Measurements from ENCODE around the gene HOXA10.
A peak's percentile ranks its signal among the peaks of the same experiment; 100 is the strongest.

HOXA10 gene

GRCh38 chr7:27162561-27163287 is 11.4 kb downstream of the HOXA10 start:
- Mint-ChIP-seq H3K4me1 (ENCODE audit: low read depth) (peaks cover 33% of the 10 kb centered on the region), H3K9me3 (ENCODE audit: low read depth) (no peaks in the 10 kb centered on the region), H3K4me3 (no peak overlapping the region), H3K27ac (no peak overlapping the region), H3K36me3 (no peaks in the 10 kb centered on the region), H3K27me3 (peaks cover 50% of the 10 kb centered on the region)

DNA sequence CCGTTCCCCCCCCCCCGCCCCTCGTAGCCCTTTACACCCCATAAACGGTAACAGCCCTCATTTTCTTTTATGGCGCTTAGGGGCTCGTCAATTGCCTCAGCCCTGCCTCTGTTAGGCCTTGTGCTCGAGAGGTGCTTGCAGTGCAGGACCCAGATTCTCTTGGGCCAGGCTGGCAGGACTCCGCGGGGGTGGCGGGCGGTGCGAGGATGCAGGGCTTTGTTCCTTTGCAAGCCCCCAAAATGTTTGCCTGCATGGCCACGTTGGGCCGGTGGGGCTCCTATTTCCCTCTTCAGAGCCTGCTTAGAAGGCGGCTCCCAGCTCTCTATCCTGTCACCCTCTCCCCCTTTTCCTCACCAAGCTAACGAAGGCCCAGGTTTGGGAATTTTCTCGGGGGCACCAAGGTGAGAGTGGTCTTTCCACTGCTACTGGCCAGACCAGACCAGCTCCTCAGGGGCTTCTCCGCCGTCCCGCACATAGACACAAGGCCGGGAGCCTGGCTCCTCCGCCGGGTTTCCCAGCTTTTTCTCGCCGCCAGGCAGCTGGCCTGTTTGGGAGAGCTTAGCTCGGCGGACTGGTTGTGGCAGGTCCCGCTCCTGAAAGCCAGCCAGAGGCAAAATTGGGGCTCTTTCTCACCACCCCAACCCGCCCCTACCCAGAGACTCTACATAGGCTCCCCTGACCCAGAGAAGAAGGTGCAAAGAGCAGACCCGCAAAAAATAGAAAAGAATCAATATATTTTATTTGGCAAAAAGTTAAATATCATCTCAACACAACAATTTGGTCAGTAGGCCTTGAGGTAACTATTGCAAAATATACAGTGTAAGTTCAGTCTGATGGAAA is 12.2 kb downstream of the HOXA10 start:
- Mint-ChIP-seq H3K9me3 (ENCODE audit: low read depth) (no peaks in the 10 kb centered on the region), H3K27me3 (peaks cover 49% of the 10 kb centered on the region), H3K4me3 (no peak overlapping the region), H3K4me1 (ENCODE audit: low read depth) (peaks cover 35% of the 10 kb centered on the region), H3K36me3 (no peaks in the 10 kb centered on the region), H3K27ac (no peak overlapping the region)

GRCh38 chr7:27161214-27161720 is 12.9 kb downstream of the HOXA10 start:
- Mint-ChIP-seq H3K4me3 (peak overlapping the region; percentile 73), H3K27me3 (peaks cover 49% of the 10 kb centered on the region), H3K27ac (no peak overlapping the region), H3K36me3 (no peaks in the 10 kb centered on the region), H3K9me3 (ENCODE audit: low read depth) (no peaks in the 10 kb centered on the region), H3K4me1 (ENCODE audit: low read depth) (peaks cover 37% of the 10 kb centered on the region)

DNA sequence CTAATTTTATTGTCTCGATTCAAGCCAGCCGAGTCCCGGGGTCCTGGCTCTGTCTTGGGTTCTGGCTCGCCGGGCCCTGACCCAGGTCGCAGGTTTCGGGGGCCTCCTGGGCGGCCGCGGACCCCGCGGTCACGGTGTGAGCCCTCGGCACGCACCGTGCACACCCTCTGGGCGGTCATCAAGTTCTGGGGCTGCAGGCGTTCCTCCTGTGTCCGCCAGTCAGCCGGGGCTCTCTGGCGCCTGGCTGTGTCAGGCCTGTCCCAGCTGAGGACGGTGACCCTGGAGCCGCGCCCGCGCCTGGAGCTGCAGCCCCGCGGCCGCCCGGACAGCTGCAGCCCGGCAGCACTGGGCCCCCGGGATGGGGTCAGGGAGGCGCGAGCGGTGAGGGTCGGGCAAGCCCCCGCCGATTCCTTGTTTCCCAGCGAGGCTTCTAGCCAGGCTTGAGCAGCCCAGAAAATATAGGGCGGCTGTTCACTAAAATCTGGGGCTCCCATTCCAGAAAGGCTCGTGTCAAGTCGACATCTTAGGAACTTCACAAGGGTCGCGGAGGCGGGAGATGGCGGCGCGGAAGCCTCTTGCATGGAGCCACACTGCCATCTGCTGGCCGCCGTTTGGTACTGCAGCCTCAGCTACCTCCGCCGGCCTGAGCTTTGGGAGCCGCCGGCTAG is 13.4 kb downstream of the HOXA10 start:
- Mint-ChIP-seq H3K9me3 (ENCODE audit: low read depth) (no peaks in the 10 kb centered on the region), H3K27ac (no peak overlapping the region)

DNA sequence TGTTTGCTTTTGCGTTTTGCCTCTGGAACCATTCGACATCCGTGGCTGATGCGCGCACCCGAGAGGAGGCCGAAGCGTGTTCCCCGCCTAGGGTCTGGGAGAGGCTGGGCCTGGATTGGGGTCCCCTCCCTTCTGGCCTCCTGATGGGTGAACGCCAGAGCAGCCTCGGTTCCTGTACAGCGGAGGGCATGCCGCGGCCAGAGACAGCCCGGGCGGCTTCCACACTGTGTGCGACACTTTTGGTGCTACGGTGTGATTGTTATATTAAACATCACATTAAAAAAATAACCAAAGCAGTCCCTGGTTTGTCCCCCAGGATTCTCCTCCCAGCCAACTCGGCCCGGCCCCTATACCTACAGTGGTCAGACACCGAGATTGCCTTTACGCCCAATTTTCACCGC is 14.0 kb downstream of the HOXA10 start:
- peak overlapping the region; percentile 72 for H3K4me3 Mint-ChIP-seq
- H3K9me3 Mint-ChIP-seq (ENCODE audit: low read depth) = no peaks in the 10 kb centered on the region
- H3K27me3 Mint-ChIP-seq = peaks cover 50% of the 10 kb centered on the region
- no peaks in the 10 kb centered on the region for H3K36me3 Mint-ChIP-seq
- no peak overlapping the region for H3K27ac Mint-ChIP-seq
- peaks cover 38% of the 10 kb centered on the region for H3K4me1 Mint-ChIP-seq (ENCODE audit: low read depth)

More for the DNA sequence above, 13.4 kb downstream of the HOXA10 start:
- peak overlapping the region; percentile 73 for H3K4me3 Mint-ChIP-seq
- H3K36me3 Mint-ChIP-seq = no peaks in the 10 kb centered on the region
- H3K27me3 Mint-ChIP-seq = peaks cover 47% of the 10 kb centered on the region
- H3K4me1 Mint-ChIP-seq (ENCODE audit: low read depth) = peaks cover 36% of the 10 kb centered on the region

GRCh38 chr7:27159266-27160144 is 14.6 kb downstream of the HOXA10 start:
- H3K9me3 Mint-ChIP-seq (ENCODE audit: low read depth) = no peaks in the 10 kb centered on the region
- peak overlapping the region; percentile 35 for H3K27ac Mint-ChIP-seq
- H3K4me3 Mint-ChIP-seq = peak overlapping the region; percentile 72
- H3K36me3 Mint-ChIP-seq = peaks cover 3% of the 10 kb centered on the region
- H3K4me1 Mint-ChIP-seq (ENCODE audit: low read depth) = peaks cover 43% of the 10 kb centered on the region
- peaks cover 53% of the 10 kb centered on the region for H3K27me3 Mint-ChIP-seq

GRCh38 chr7:27158436-27159265 is 15.5 kb downstream of the HOXA10 start:
- Mint-ChIP-seq H3K9me3 (ENCODE audit: low read depth) (no peaks in the 10 kb centered on the region), H3K4me3 (no peak overlapping the region), H3K27ac (no peak overlapping the region), H3K36me3 (peaks cover 3% of the 10 kb centered on the region), H3K27me3 (peaks cover 55% of the 10 kb centered on the region), H3K4me1 (ENCODE audit: low read depth) (peaks cover 51% of the 10 kb centered on the region)

GRCh38 chr7:27157702-27158431 is 16.3 kb downstream of the HOXA10 start:
- peak overlapping the region; percentile 35 for H3K4me3 Mint-ChIP-seq
- peaks cover 3% of the 10 kb centered on the region for H3K36me3 Mint-ChIP-seq
- H3K9me3 Mint-ChIP-seq (ENCODE audit: low read depth) = no peaks in the 10 kb centered on the region
- H3K4me1 Mint-ChIP-seq (ENCODE audit: low read depth) = peaks cover 51% of the 10 kb centered on the region
- peaks cover 56% of the 10 kb centered on the region for H3K27me3 Mint-ChIP-seq
- peak overlapping the region; percentile 16 for H3K27ac Mint-ChIP-seq

DNA sequence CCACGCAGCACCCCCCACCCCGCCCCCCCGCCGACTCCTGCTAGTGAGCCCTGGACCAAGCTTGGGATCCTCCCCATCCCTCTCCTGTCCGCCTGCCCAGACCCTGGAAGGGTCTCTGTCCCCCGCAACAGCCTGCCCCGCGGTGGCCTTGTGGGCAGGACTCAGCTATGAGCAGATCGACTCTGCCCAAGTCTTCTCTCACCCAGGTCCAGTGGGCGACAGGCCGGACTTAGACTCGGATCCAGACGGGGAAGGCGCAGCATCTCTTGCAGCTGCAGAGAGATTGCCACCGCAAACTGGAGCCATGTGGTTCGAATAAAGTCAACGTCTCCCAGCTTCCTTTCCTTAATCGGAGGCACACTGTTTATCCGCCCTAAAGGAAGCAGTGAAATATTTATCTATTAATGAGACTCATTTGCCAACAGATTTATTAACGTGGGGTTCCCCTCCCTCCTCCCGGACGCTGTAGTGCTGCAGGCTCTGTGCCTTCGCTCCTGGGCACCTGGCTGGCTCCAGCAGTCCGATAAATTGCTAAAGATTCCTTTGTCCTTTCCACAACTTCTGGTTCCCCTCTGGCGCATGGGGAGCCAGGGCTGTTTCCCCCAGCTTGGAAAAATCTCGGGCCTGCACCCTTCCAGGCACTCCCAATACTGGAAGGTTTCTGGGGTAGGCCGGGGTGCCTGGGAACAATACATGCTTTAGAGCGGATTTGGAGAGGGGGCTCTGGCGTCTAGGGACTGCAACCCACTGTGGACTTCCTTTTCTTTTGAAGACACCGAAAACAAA is 17.0 kb downstream of the HOXA10 start:
- peak overlapping the region; percentile 32 for H3K4me3 Mint-ChIP-seq
- H3K27ac Mint-ChIP-seq = peak overlapping the region; percentile 61
- peaks cover 54% of the 10 kb centered on the region for H3K27me3 Mint-ChIP-seq
- peaks cover 52% of the 10 kb centered on the region for H3K4me1 Mint-ChIP-seq (ENCODE audit: low read depth)
- H3K9me3 Mint-ChIP-seq (ENCODE audit: low read depth) = no peaks in the 10 kb centered on the region
- H3K36me3 Mint-ChIP-seq = peaks cover 3% of the 10 kb centered on the region

DNA sequence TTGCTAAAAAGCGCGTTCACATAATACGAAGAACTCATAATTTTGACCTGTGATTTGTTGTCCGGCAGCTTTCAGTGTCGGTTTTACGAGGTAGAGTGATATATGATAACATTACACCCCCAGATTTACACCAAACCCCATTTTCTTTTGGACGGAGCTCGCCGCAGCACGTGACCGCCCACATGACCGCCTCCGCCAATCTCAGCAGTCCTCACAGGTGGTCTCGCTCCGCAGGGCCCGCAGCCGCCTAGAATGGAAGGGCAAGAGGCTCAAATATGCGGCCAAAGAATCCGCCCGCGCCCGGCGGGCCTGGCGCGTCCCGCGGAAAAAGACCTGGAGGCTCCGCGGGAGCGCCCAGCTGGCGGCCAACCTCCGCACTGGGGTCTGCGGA is 17.6 kb downstream of the HOXA10 start, which contains the start of gene HOXA7:
Gene HOXA7 (minus strand): TSS at position 168 of the 391 bp plus-strand sequence. CDS start 130 bp downstream, at position 38.
- peaks cover 58% of the 10 kb centered on the region for H3K4me1 Mint-ChIP-seq (ENCODE audit: low read depth)
- H3K4me3 Mint-ChIP-seq = peak within 1 kb of the TSS; percentile 83
- H3K27me3 Mint-ChIP-seq = peaks cover 58% of the 10 kb centered on the region
- H3K27ac Mint-ChIP-seq = peak within 1 kb of the TSS; percentile 76
- H3K36me3 Mint-ChIP-seq = peaks cover 3% of the 10 kb centered on the region
- no peaks in the 10 kb centered on the region for H3K9me3 Mint-ChIP-seq (ENCODE audit: low read depth)

DNA sequence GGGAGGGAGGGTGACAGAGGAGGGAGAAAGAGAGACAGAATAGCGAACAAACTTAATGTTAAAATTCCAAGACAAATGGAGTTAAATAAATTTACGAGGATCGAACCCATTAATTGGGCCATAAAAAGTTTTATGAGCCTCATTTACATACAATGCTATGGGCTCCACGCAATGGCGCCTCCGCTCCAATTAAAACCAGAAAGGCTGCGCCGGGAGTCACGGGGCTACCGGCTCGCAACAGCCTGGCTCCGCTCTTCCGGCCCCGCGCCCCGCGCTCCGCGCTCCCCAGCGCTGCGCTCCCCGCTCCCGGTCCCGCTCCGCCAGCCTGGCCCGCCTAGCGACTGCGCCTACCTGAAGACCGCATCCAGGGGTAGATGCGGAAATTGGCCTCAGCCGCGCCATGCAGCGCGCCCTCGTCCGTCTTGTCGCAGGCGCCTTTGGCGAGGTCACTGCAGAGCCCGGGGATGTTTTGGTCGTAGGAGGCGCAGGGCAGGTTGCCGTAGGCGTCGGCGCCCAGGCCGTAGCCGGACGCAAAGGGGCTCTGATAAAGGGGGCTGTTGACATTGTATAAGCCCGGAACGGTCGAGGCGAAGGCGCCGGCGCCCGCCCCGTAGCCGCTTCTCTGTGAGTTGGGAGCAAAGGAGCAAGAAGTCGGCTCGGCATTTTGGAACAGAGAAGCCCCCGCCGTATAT is 18.2 kb downstream of the HOXA10 start:
- Mint-ChIP-seq H3K4me3 (peak overlapping the region; percentile 83), H3K4me1 (ENCODE audit: low read depth) (peaks cover 60% of the 10 kb centered on the region), H3K36me3 (peaks cover 3% of the 10 kb centered on the region), H3K9me3 (ENCODE audit: low read depth) (no peaks in the 10 kb centered on the region), H3K27ac (peak overlapping the region; percentile 76), H3K27me3 (peaks cover 59% of the 10 kb centered on the region)
